GM23338 (cell line): ENCODE data around the gene SART3.

Experiments
- CREB1 ChIP-seq: fragments of 250-450 bp; sonication (Bioruptor Pico); IDR thresholded peaks from 2 replicates; pipeline ENCODE4 v1.5.0; 2020; ENCODE audit warnings: low read depth, mild to moderate bottlenecking, moderate library complexity
- EZH2 ChIP-seq: fragments of 200-600 bp; sonication (generic); IDR thresholded peaks from one replicate; pipeline ENCODE4 v1.8.0; 2017; ENCODE audit warnings: antibody characterized with exemption, mild to moderate bottlenecking, low read depth; ENCODE audit not compliant: unreplicated experiment
- EZH2phosphoT487 ChIP-seq: fragments of 200-600 bp; sonication (generic); IDR thresholded peaks from one replicate; pipeline ENCODE4 v1.8.1; 2018; ENCODE audit warnings: antibody characterized with exemption; ENCODE audit not compliant: unreplicated experiment
- JUNB ChIP-seq: IDR thresholded peaks from one replicate; pipeline ENCODE4 v1.6.1; 2016; ENCODE audit warnings: antibody characterized with exemption; ENCODE audit not compliant: unreplicated experiment
- NANOG ChIP-seq: IDR thresholded peaks from 2 replicates; pipeline ENCODE4 v1.6.1; 2016; ENCODE audit warnings: antibody characterized with exemption, borderline replicate concordance
- POLR2AphosphoS5 ChIP-seq: IDR thresholded peaks from 2 replicates; pipeline ENCODE4 v1.6.1; 2016; ENCODE audit warnings: antibody characterized with exemption, low read depth
- STAT1 ChIP-seq: IDR thresholded peaks from one replicate; pipeline ENCODE4 v1.6.1; 2016; ENCODE audit warnings: antibody characterized with exemption; ENCODE audit not compliant: unreplicated experiment
- ZNF331 ChIP-seq: fragments of 250-450 bp; sonication (Bioruptor Pico); IDR thresholded peaks from 2 replicates; pipeline ENCODE4 v1.5.0; 2020; ENCODE audit warnings: low read depth, mild to moderate bottlenecking, moderate library complexity
- ZNF462 ChIP-seq: fragments of 250-450 bp; sonication (Bioruptor Pico); IDR thresholded peaks from 2 replicates; pipeline ENCODE4 v1.5.0; 2020; ENCODE audit warnings: mild to moderate bottlenecking, moderate library complexity
- TF ChIP-seq, protein P1 (sequence below), 2 experiments: fragments of 200-600 bp in 1 of 2; sonication (generic) in 1 of 2; conservative IDR thresholded peaks; 2 replicates each; pipeline versions ENCODE4 v1.5.1 to v1.6.1; 2016 to 2017; ENCODE audit warnings: antibody characterized with exemption in 2 of 2, low read depth in 2 of 2, mild to moderate bottlenecking in 2 of 2, moderate library complexity in 1 of 2
- TF ChIP-seq, protein P2 (sequence below): IDR thresholded peaks from one replicate; pipeline ENCODE4 v1.6.1; 2018; ENCODE audit warnings: antibody characterized with exemption; ENCODE audit not compliant: unreplicated experiment
- TF ChIP-seq, protein P3 (sequence below): IDR thresholded peaks from 2 replicates; pipeline ENCODE4 v1.6.1; 2016; ENCODE audit warnings: antibody characterized with exemption

DNA sequence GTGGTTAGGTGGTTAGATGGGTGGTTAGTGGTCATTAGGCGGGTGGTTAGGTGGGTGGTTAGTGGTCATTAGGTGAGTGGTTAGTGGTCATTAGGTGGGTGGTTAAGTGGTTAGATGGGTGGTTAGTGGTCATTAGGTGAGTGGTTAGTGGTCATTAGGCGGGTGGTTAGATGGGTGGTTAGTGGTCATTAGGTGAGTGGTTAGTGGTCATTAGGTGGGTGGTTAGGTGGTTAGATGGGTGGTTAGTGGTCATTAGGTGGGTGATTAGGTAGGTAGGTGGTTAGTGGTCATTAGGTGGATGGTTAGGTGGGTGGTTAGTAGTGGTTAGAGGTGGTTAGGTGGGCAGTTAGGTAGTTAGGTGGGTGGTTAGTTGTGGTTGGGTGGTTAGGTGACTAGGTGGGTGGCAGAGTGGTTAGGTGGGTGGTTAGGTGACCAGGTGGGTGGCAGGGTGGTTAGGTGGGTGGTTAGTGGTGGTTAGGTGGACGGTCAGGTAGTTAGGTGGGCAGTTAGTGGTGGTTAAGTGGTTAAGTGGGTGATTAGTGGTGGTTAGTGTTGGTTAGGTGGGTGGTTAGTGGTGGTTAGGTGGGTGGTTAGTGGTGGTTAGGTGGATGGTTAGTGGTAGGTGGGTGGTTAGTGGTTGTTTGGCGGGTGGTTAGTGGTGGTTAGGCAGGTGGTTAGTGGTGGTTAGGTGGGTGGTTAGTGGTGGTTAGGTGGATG, 44.9 kb upstream of the SART3 start:
- TF ChIP-seq JUNB = no peak
- no peak for TF ChIP-seq CREB1 (CRISPR knock-in tag)
- no peak for TF ChIP-seq POLR2AphosphoS5
- TF ChIP-seq, protein P1, sequence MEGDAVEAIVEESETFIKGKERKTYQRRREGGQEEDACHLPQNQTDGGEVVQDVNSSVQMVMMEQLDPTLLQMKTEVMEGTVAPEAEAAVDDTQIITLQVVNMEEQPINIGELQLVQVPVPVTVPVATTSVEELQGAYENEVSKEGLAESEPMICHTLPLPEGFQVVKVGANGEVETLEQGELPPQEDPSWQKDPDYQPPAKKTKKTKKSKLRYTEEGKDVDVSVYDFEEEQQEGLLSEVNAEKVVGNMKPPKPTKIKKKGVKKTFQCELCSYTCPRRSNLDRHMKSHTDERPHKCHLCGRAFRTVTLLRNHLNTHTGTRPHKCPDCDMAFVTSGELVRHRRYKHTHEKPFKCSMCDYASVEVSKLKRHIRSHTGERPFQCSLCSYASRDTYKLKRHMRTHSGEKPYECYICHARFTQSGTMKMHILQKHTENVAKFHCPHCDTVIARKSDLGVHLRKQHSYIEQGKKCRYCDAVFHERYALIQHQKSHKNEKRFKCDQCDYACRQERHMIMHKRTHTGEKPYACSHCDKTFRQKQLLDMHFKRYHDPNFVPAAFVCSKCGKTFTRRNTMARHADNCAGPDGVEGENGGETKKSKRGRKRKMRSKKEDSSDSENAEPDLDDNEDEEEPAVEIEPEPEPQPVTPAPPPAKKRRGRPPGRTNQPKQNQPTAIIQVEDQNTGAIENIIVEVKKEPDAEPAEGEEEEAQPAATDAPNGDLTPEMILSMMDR (conservative IDR thresholded peaks at IDR 0.05; ENCODE audit: low read depth in 2 of 2) = no peak
- no peak for TF ChIP-seq EZH2phosphoT487
- TF ChIP-seq EZH2 = no peak
- TF ChIP-seq, protein P2, sequence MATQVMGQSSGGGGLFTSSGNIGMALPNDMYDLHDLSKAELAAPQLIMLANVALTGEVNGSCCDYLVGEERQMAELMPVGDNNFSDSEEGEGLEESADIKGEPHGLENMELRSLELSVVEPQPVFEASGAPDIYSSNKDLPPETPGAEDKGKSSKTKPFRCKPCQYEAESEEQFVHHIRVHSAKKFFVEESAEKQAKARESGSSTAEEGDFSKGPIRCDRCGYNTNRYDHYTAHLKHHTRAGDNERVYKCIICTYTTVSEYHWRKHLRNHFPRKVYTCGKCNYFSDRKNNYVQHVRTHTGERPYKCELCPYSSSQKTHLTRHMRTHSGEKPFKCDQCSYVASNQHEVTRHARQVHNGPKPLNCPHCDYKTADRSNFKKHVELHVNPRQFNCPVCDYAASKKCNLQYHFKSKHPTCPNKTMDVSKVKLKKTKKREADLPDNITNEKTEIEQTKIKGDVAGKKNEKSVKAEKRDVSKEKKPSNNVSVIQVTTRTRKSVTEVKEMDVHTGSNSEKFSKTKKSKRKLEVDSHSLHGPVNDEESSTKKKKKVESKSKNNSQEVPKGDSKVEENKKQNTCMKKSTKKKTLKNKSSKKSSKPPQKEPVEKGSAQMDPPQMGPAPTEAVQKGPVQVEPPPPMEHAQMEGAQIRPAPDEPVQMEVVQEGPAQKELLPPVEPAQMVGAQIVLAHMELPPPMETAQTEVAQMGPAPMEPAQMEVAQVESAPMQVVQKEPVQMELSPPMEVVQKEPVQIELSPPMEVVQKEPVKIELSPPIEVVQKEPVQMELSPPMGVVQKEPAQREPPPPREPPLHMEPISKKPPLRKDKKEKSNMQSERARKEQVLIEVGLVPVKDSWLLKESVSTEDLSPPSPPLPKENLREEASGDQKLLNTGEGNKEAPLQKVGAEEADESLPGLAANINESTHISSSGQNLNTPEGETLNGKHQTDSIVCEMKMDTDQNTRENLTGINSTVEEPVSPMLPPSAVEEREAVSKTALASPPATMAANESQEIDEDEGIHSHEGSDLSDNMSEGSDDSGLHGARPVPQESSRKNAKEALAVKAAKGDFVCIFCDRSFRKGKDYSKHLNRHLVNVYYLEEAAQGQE = no peak
- no peak for TF ChIP-seq ZNF331 (CRISPR knock-in tag)
- TF ChIP-seq, protein P3, sequence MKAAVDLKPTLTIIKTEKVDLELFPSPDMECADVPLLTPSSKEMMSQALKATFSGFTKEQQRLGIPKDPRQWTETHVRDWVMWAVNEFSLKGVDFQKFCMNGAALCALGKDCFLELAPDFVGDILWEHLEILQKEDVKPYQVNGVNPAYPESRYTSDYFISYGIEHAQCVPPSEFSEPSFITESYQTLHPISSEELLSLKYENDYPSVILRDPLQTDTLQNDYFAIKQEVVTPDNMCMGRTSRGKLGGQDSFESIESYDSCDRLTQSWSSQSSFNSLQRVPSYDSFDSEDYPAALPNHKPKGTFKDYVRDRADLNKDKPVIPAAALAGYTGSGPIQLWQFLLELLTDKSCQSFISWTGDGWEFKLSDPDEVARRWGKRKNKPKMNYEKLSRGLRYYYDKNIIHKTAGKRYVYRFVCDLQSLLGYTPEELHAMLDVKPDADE = no peak
- TF ChIP-seq NANOG = no peak
- no peak for TF ChIP-seq STAT1
- no peak for TF ChIP-seq ZNF462
